ENCODE data around the gene SOWAHA.

SOWAHA gene

GRCh38 chr5:132812781-132813598, at the start of gene SOWAHA:
SOWAHA (plus strand) TSS chr5:132813302; CDS start chr5:132813622, 320 bp downstream.
- DNase-seq = no peak

- no peak for DNase-seq
Measured at GRCh38 chr5:132764051-132764450, 49.1 kb upstream of the SOWAHA start.

- DNase-seq = no peak
Measured at GRCh38 chr5:132764671-132765238, 48.3 kb upstream of the SOWAHA start.

GRCh38 chr5:132765311-132766019, 47.6 kb upstream of the SOWAHA start:
- no peak for DNase-seq

GRCh38 chr5:132766020-132766805, 46.9 kb upstream of the SOWAHA start:
- DNase-seq = no peak

GRCh38 chr5:132766806-132767055, 46.4 kb upstream of the SOWAHA start:
- no peak for DNase-seq

GRCh38 chr5:132767150-132767549, 46.0 kb upstream of the SOWAHA start:
- no peak for DNase-seq

GRCh38 chr5:132768485-132768868, 44.6 kb upstream of the SOWAHA start:
- no peak for DNase-seq

- no peak for DNase-seq
Measured at GRCh38 chr5:132770476-132771159, 42.5 kb upstream of the SOWAHA start.

GRCh38 chr5:132771503-132771998, 41.6 kb upstream of the SOWAHA start:
- DNase-seq = no peak

- no peak for DNase-seq
Measured at GRCh38 chr5:132772291-132773070, 40.6 kb upstream of the SOWAHA start.

- DNase-seq = no peak
Measured at GRCh38 chr5:132773114-132773513, 40.0 kb upstream of the SOWAHA start.

GRCh38 chr5:132773601-132774355, 39.3 kb upstream of the SOWAHA start:
- DNase-seq = no peak

- no peak for DNase-seq
Measured at GRCh38 chr5:132774406-132774805, 38.7 kb upstream of the SOWAHA start.

- no peak for DNase-seq
Measured at GRCh38 chr5:132774896-132775295, 38.2 kb upstream of the SOWAHA start.

GRCh38 chr5:132775476-132775961, 37.6 kb upstream of the SOWAHA start:
- DNase-seq = no peak

- no peak for DNase-seq
Measured at GRCh38 chr5:132776131-132776937, 36.8 kb upstream of the SOWAHA start.

GRCh38 chr5:132776938-132777208, 36.2 kb upstream of the SOWAHA start:
- no peak for DNase-seq

GRCh38 chr5:132777209-132778069, 35.7 kb upstream of the SOWAHA start, which contains the start of gene SEPTIN8:
SEPTIN8 (minus strand) TSS chr5:132777239; CDS start chr5:132777137, 102 bp downstream.
- peak; percentile 33 for DNase-seq
